H9 (cell line): Measurements from ENCODE around the gene SORBS1. TPM values are rescaled to one million over a fixed set of nuclear protein-coding genes. Genes with fewer than 3 reads are reported as not detected.

Source experiments
- DNase-seq: peaks from one replicate; pipeline ENCODE4 v3.0.0-alpha.2; 2017
- H2AFZ ChIP-seq: one replicate; pipeline ENCODE4 v1.6.1; 2013; ENCODE audit warnings: mild to moderate bottlenecking, low read length, control low read depth, moderate library complexity
- H2AK5ac ChIP-seq: 2 replicates; pipeline ENCODE4 v1.6.1; 2013; ENCODE audit warnings: low read length, control low read depth, mixed read lengths; ENCODE audit not compliant: insufficient read length
- H2BK120ac ChIP-seq: one replicate; pipeline ENCODE4 v1.6.1; 2013; ENCODE audit warnings: low read depth, mild to moderate bottlenecking, low read length, control low read depth, inconsistent platforms; ENCODE audit not compliant: poor library complexity, severe bottlenecking
- H2BK12ac ChIP-seq: 2 replicates; pipeline ENCODE4 v1.6.1; 2013; ENCODE audit warnings: low read length, control low read depth, mixed read lengths, low read depth; ENCODE audit not compliant: insufficient read length
- H2BK15ac ChIP-seq: 2 replicates; pipeline ENCODE4 v1.6.1; 2013; ENCODE audit warnings: low read depth, low read length, control low read depth
- H2BK20ac ChIP-seq: one replicate; pipeline ENCODE4 v1.6.1; 2013; ENCODE audit warnings: low read depth, mild to moderate bottlenecking, low read length, control low read depth, inconsistent platforms; ENCODE audit not compliant: poor library complexity, severe bottlenecking
- H2BK5ac ChIP-seq: 2 replicates; pipeline ENCODE4 v1.6.1; 2013; ENCODE audit warnings: low read length, control low read depth, mixed read lengths; ENCODE audit not compliant: insufficient read length
- H3K14ac ChIP-seq: 2 replicates; pipeline ENCODE4 v1.6.1; 2013; ENCODE audit warnings: low read length, control low read depth; ENCODE audit not compliant: insufficient read depth
- H3K18ac ChIP-seq: 2 replicates; pipeline ENCODE4 v1.6.1; 2013; ENCODE audit warnings: low read depth, mild to moderate bottlenecking, mixed read lengths, low read length, control low read depth; ENCODE audit not compliant: insufficient read length
- H3K23ac ChIP-seq: 2 replicates; pipeline ENCODE4 v1.6.1; 2013; ENCODE audit warnings: low read length, control low read depth, mixed read lengths, low read depth; ENCODE audit not compliant: insufficient read length
- H3K23me2 ChIP-seq: 2 replicates; pipeline ENCODE4 v1.6.1; 2013; ENCODE audit warnings: low read depth, mild to moderate bottlenecking, mixed read lengths, low read length, control low read depth; ENCODE audit not compliant: insufficient read length, poor library complexity, severe bottlenecking
- H3K27ac ChIP-seq: 2 replicates; pipeline ENCODE4 v1.5.1; 2013; ENCODE audit warnings: low read length, control low read depth, mixed read lengths, low read depth; ENCODE audit not compliant: insufficient read length
- H3K27me3 ChIP-seq: 2 replicates; pipeline ENCODE4 v1.6.1; 2013; ENCODE audit warnings: low read length, control low read depth, inconsistent platforms; ENCODE audit not compliant: insufficient read depth
- H3K4ac ChIP-seq: 2 replicates; pipeline ENCODE4 v1.6.1; 2013; ENCODE audit warnings: low read depth, mild to moderate bottlenecking, control low read depth, inconsistent platforms, low read length, moderate library complexity
- H3K4me1 ChIP-seq: 2 replicates; pipeline ENCODE4 v1.6.1; 2013; ENCODE audit warnings: low read length, control low read depth, inconsistent platforms; ENCODE audit not compliant: insufficient read depth
- H3K4me2 ChIP-seq: 2 replicates; pipeline ENCODE4 v1.6.1; 2013; ENCODE audit warnings: low read length, control low read depth, mixed read lengths; ENCODE audit not compliant: insufficient read length, insufficient read depth
- H3K56ac ChIP-seq: 2 replicates; pipeline ENCODE4 v1.6.1; 2013; ENCODE audit warnings: low read depth, mild to moderate bottlenecking, mixed read lengths, low read length, control low read depth; ENCODE audit not compliant: insufficient read length
- H3K79me1 ChIP-seq: 2 replicates; pipeline ENCODE4 v1.6.1; 2013; ENCODE audit warnings: low read depth, mild to moderate bottlenecking, moderate library complexity, low read length, control low read depth, inconsistent platforms; ENCODE audit not compliant: insufficient read depth, poor library complexity, severe bottlenecking
- H3K79me2 ChIP-seq: 2 replicates; pipeline ENCODE4 v1.6.1; 2013; ENCODE audit warnings: low read length, control low read depth, inconsistent platforms; ENCODE audit not compliant: insufficient read depth
- H3K9ac ChIP-seq: 2 replicates; pipeline ENCODE4 v1.6.1; 2013; ENCODE audit warnings: low read length, control low read depth, mixed read lengths; ENCODE audit not compliant: insufficient read length; ENCODE audit errors: extremely low read depth
- H3K9me3 ChIP-seq: one replicate; pipeline ENCODE4 v1.6.1; 2013; ENCODE audit warnings: low read depth, low read length, inconsistent platforms; ENCODE audit not compliant: control insufficient read depth
- H3T11ph ChIP-seq: one replicate; pipeline ENCODE4 v1.6.1; 2013; ENCODE audit warnings: mild to moderate bottlenecking, low read length, control low read depth, inconsistent platforms
- H4K20me1 ChIP-seq: one replicate; pipeline ENCODE4 v1.6.1; 2013; ENCODE audit not compliant: control insufficient read depth, insufficient read length, insufficient read depth
- H4K5ac ChIP-seq: 2 replicates; pipeline ENCODE4 v1.6.1; 2013; ENCODE audit warnings: low read depth, mild to moderate bottlenecking, mixed read lengths, low read length, control low read depth; ENCODE audit not compliant: insufficient read length
- H4K8ac ChIP-seq: replicated peaks from 2 replicates; pipeline ENCODE4 v1.6.1; 2013; ENCODE audit warnings: low read length, control low read depth, mixed read lengths, low read depth; ENCODE audit not compliant: insufficient read length
- H4K91ac ChIP-seq: 2 replicates; pipeline ENCODE4 v1.6.1; 2013; ENCODE audit warnings: low read depth, mild to moderate bottlenecking, moderate library complexity, mixed read lengths, low read length, control low read depth; ENCODE audit not compliant: insufficient read length
- H3K27ac Mint-ChIP-seq, 3 experiments: 2 replicates in 2 of 3; 3 replicates in 1 of 3; pipeline ENCODE4 v1.8.0; 2020 to 2021; ENCODE audit warnings: mixed read lengths in 3 of 3, mild to moderate bottlenecking in 1 of 3, moderate library complexity in 1 of 3
- H3K27me3 Mint-ChIP-seq: 2 replicates; pipeline ENCODE4 v1.8.0; 2021; ENCODE audit warnings: low read depth, mild to moderate bottlenecking, moderate library complexity, mixed read lengths
- H3K36me3 Mint-ChIP-seq, 3 experiments: 2 replicates in 2 of 3; 3 replicates in 1 of 3; pipeline ENCODE4 v1.8.0; 2020 to 2021; ENCODE audit warnings: low read depth in 3 of 3, mixed read lengths in 3 of 3; ENCODE audit not compliant: insufficient read depth in 1 of 3
- H3K4me1 Mint-ChIP-seq, 2 experiments: 2 replicates each; pipeline ENCODE4 v1.8.0; 2020; ENCODE audit warnings: mixed read lengths in 2 of 2
- H3K4me3 Mint-ChIP-seq, 2 experiments: 2 replicates in 1 of 2; 3 replicates in 1 of 2; pipeline ENCODE4 v1.8.0; 2020 to 2021; ENCODE audit warnings: mild to moderate bottlenecking in 2 of 2, mixed read lengths in 2 of 2, moderate library complexity in 1 of 2
- H3K9me3 Mint-ChIP-seq, 2 experiments: 2 replicates in 1 of 2; 3 replicates in 1 of 2; pipeline ENCODE4 v1.8.0; 2020; ENCODE audit warnings: mild to moderate bottlenecking in 2 of 2, mixed read lengths in 2 of 2, moderate library complexity in 1 of 2
- CTCF ChIP-seq: fragments of 200-600 bp; sonication (generic); conservative IDR thresholded peaks from 3 replicates; pipeline ENCODE4 v1.8.0; 2021; ENCODE audit warnings: antibody characterized with exemption, mild to moderate bottlenecking
- total RNA-seq: library from RNA; stranded (reverse); gene quantifications from 2 replicates; pipeline ENCODE4 v1.2.1, GENCODE V29; 2021

The SORBS1 gene
- total RNA-seq, 1 experiment from 2014 or later = 24.3 TPM

GRCh38 chr10:95319239-95319638, 241.9 kb downstream of the SORBS1 start:
- Mint-ChIP-seq H3K36me3 (peaks cover 2 to 20% (median 16%) of the 10 kb centered on the region in 3 experiments; a peak in 6 of 7 replicates), H3K9me3 (no peaks in the 10 kb centered on the region), H3K4me3 (no peak overlapping the region), H3K27me3 (peaks cover 17% of the 10 kb centered on the region), H3K27ac (no peak overlapping the region), H3K4me1 (peaks cover 10 to 11% of the 10 kb centered on the region in 2 experiments)
- no peak overlapping the region for H4K8ac ChIP-seq
- no peaks in the 10 kb centered on the region for H3K23me2 ChIP-seq
- no peaks in the 10 kb centered on the region for H3K9me3 ChIP-seq
- H2BK12ac ChIP-seq = no peak overlapping the region
- H3K4ac ChIP-seq = no peak overlapping the region
- no peak overlapping the region for H3K9ac ChIP-seq
- no peaks in the 10 kb centered on the region for H4K20me1 ChIP-seq
- H3K27ac ChIP-seq = no peak overlapping the region
- no peak overlapping the region for H3K23ac ChIP-seq
- TF ChIP-seq CTCF = no peak
- H3K79me1 ChIP-seq = no peaks in the 10 kb centered on the region
- no peaks in the 10 kb centered on the region for H3K27me3 ChIP-seq
- H4K91ac ChIP-seq = no peak overlapping the region
- no peaks in the 10 kb centered on the region for H3K4me1 ChIP-seq
- H3K79me2 ChIP-seq = no peaks in the 10 kb centered on the region
- H3K18ac ChIP-seq = no peak overlapping the region
- H3K4me2 ChIP-seq = no peak overlapping the region
- H2AK5ac ChIP-seq = no peak overlapping the region
- H2AFZ ChIP-seq = no peak overlapping the region
- no peak overlapping the region for H3K56ac ChIP-seq
- H2BK120ac ChIP-seq = no peak overlapping the region
- no peak overlapping the region for H2BK15ac ChIP-seq
- no peak overlapping the region for H2BK5ac ChIP-seq
- no peak overlapping the region for H3T11ph ChIP-seq
- H2BK20ac ChIP-seq = no peak overlapping the region
- no peak for DNase-seq
- H4K5ac ChIP-seq = no peak overlapping the region
- no peak overlapping the region for H3K14ac ChIP-seq
